GM12875 (cell line): ENCODE data around the gene MALL.
"Not testable (repeated sequence)": the region's sequence is repeated elsewhere in the genome, so short reads cannot be mapped to it uniquely, and the experiment has no call there.

ENCODE experiments used
- H3K4me3 ChIP-seq: one replicate; pipeline ENCODE4 v1.5.1; 2011; ENCODE audit warnings: low read depth, low read length, control low read depth
- CTCF ChIP-seq: IDR thresholded peaks from 2 replicates; pipeline ENCODE4 v1.5.1; 2011; ENCODE audit warnings: low read depth, mild to moderate bottlenecking, control low read depth, inconsistent platforms, low read length, moderate library complexity, borderline replicate concordance; ENCODE audit not compliant: insufficient read depth

MALL gene

GRCh38 chr2:110105183-110105582 lies 10.4 kb downstream of the MALL start:
- no peak for TF ChIP-seq CTCF
- H3K4me3 ChIP-seq, result no peak overlapping the region

- TF ChIP-seq CTCF, result no peak
- no peak overlapping the region for H3K4me3 ChIP-seq
Measured at GRCh38 chr2:110104025-110104771, 11.4 kb downstream of the MALL start.

- H3K4me3 ChIP-seq, result no peak overlapping the region
- TF ChIP-seq CTCF, result no peak
Measured at GRCh38 chr2:110103061-110103961, 12.3 kb downstream of the MALL start.

GRCh38 chr2:110101901-110102803 lies 13.5 kb downstream of the MALL start:
- no peak for TF ChIP-seq CTCF
- no peak overlapping the region for H3K4me3 ChIP-seq

GRCh38 chr2:110101280-110101844 lies 14.3 kb downstream of the MALL start:
- H3K4me3 ChIP-seq, result no peak overlapping the region
- TF ChIP-seq CTCF, result no peak

GRCh38 chr2:110100880-110101279 lies 14.7 kb downstream of the MALL start:
- not testable (repeated sequence) for H3K4me3 ChIP-seq

GRCh38 chr2:110100480-110100879 lies 15.1 kb downstream of the MALL start:
- no peak for TF ChIP-seq CTCF
- H3K4me3 ChIP-seq, result no peak overlapping the region
